Measurements from ENCODE around the gene F13A1.

The F13A1 gene

DNA sequence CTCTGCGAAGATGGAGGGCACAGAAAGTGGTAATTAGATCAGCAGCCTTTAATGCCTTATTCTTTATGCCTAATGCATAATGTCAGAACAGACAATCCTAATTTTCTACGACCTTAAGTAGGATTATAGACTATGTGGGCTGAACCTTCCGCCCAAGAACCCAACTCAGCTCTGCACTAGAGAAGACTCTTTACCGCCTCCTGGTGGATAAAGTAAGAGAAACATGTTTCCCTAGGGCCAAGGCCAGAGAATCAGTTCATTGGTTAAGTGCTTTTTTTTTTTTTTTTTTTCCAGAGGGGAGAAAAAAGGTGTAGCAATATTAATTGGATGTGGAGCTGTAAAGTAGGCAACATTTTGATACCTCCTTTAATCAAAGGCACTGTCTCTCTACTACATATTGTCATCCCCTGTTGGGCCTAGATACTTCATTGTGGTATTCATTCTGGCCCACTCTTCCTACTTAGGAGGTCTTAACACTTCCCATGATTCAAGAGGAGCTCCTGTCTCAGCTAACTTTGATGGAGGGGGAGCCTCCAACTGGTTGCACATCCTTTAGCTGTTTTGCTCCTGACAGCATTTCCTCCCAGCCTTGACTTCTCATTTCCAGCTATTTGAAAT is 188.9 kb downstream of the F13A1 start:
- Mint-ChIP-seq H3K27me3 (peaks cover 12 to 18% of the 10 kb centered on the region in 2 donors), H3K4me3 (no peak overlapping the region), H3K9me3 (no peaks in the 10 kb centered on the region), H3K4me1 (ENCODE audit: low read depth in 2 of 2) (no peaks in the 10 kb centered on the region), H3K36me3 (ENCODE audit: insufficient read depth) (no peaks in the 10 kb centered on the region), H3K27ac (no peak overlapping the region)
- DNase-seq, result no peak
- ATAC-seq (replicated peaks), result no peak

- peaks cover 6 to 17% of the 10 kb centered on the region in 2 donors for H3K9me3 Mint-ChIP-seq
- no peak for DNase-seq
- H3K27me3 Mint-ChIP-seq, result peaks cover 22 to 24% of the 10 kb centered on the region in 2 donors
- H3K36me3 Mint-ChIP-seq (ENCODE audit: insufficient read depth), result no peaks in the 10 kb centered on the region
- no peak overlapping the region for H3K27ac Mint-ChIP-seq
- ATAC-seq (replicated peaks), result no peak
- no peaks in the 10 kb centered on the region for H3K4me1 Mint-ChIP-seq (ENCODE audit: low read depth in 2 of 2)
- no peak overlapping the region for H3K4me3 Mint-ChIP-seq
These were observed 195.0 kb downstream of the F13A1 start for GRCh38 chr6:6125495-6125894.

- no peak overlapping the region for H3K27ac Mint-ChIP-seq
- H3K27me3 Mint-ChIP-seq, result peaks cover 24 to 30% of the 10 kb centered on the region in 2 donors
- no peaks in the 10 kb centered on the region for H3K4me1 Mint-ChIP-seq (ENCODE audit: low read depth in 2 of 2)
These were observed 196.7 kb downstream of the F13A1 start for GRCh38 chr6:6123803-6124202.

GRCh38 chr6:6121943-6122342 is 198.5 kb downstream of the F13A1 start:
- Mint-ChIP-seq H3K9me3 (peaks cover 8 to 21% of the 10 kb centered on the region in 2 donors), H3K36me3 (ENCODE audit: insufficient read depth) (no peaks in the 10 kb centered on the region), H3K27ac (no peak overlapping the region), H3K4me3 (no peak overlapping the region), H3K4me1 (ENCODE audit: low read depth in 2 of 2) (no peaks in the 10 kb centered on the region), H3K27me3 (peaks cover 25 to 39% of the 10 kb centered on the region in 2 donors)
- DNase-seq (no peak), ATAC-seq (replicated peaks) (no peak)

More at GRCh38 chr6:6123803-6124202, 196.7 kb downstream of the F13A1 start:
- Mint-ChIP-seq H3K4me3 (no peak overlapping the region), H3K36me3 (ENCODE audit: insufficient read depth) (no peaks in the 10 kb centered on the region), H3K9me3 (peaks cover 6 to 17% of the 10 kb centered on the region in 2 donors)
- ATAC-seq (replicated peaks), result no peak
- DNase-seq, result no peak

DNA sequence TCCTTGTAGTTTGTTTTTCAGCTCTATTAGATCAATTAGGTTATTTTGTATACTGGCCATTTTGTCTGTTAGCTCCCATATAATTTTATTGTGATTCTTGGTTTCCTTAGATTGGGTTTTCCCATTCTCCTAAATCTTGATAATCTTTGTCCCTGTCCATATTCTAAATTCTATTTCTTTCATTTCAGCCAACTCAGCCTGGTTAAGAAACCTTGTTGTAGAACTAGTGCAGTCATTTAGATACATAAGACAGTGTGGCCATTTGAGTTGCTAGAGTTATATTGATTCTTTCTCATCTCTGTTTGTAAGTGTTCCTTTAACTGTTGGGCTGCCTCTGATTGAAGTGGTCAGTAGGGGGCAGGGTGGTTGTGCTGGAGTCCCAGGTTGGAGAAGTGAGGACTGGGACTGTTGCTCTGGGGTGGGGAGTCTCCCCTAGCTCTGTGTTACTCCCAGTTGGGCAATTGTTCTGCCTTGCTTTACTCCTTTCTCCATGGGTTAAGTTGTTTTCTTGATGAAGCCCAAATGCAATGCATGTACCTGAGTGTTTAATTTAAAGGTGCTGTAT is 214.9 kb downstream of the F13A1 start:
- no peak for ATAC-seq (replicated peaks)
- H3K27ac Mint-ChIP-seq, result no peak overlapping the region
- H3K4me3 Mint-ChIP-seq, result no peak overlapping the region
- DNase-seq, result no peak
- no peaks in the 10 kb centered on the region for H3K36me3 Mint-ChIP-seq (ENCODE audit: insufficient read depth)
- peaks cover 49 to 64% of the 10 kb centered on the region in 2 donors for H3K27me3 Mint-ChIP-seq
- H3K9me3 Mint-ChIP-seq, result peaks cover 0 to 1% of the 10 kb centered on the region in 2 donors
- no peaks in the 10 kb centered on the region for H3K4me1 Mint-ChIP-seq (ENCODE audit: low read depth in 2 of 2)
